SK-N-MC (cell line): ENCODE results near the gene NPB.

ENCODE experiments used
- EZH2 ChIP-seq: fragments of 200-600 bp; sonication (generic); IDR thresholded peaks from one replicate; pipeline ENCODE4 v1.6.1; 2017; ENCODE audit warnings: antibody characterized with exemption
- FOXP2 ChIP-seq: optimal IDR thresholded peaks from 2 replicates; pipeline ENCODE3; 2011; ENCODE audit warnings: mild to moderate bottlenecking, moderate library complexity; ENCODE audit not compliant: insufficient read depth; ENCODE audit errors: extremely low read length, control extremely low read depth
- POLR2AphosphoS5 ChIP-seq: IDR thresholded peaks from 2 replicates; pipeline ENCODE4 v1.6.1; 2012; ENCODE audit warnings: mild to moderate bottlenecking, low read depth, low read length, borderline replicate concordance

DNA sequence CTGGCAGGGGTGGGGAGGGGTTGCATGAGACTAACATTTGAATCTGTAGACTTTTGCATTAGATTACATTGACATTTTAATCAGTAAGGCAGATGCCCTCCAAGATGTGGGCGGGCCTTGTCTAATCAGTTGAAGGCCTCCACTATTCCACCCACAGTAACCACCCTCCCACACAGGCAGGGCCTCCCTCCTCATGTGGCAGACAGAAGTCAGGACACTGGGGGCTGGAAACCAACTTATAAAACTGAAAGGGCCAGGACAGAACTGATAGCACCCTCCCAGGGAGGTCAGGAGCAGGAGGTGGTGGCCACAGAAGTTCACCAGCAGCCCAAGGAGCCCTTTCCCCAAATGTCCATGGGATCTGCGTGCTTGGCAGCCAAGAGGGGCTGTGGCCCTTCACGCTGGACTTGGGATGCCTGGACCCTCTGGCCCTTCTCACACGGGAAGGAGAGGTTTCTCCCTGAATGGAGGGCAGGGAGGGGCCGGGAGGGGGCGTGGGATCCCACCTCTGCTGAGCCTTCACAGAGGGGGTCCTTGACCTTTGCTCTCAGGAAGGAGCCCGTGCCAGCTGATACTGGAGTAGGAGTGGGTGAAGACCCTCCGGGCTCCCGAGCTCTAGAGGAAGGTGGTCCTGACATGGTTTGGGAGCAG lies 30.4 kb downstream of the NPB start:
- TF ChIP-seq POLR2AphosphoS5: peak; percentile 2; the same call in 1 of the 2 replicates
- no peak for TF ChIP-seq EZH2
- TF ChIP-seq FOXP2: no peak
